ENCODE data around the gene EHBP1.

The EHBP1 gene

GRCh38 chr2:62717503-62718081, 12.1 kb downstream of the EHBP1 start:
- ChIA-PET POLR2A (no interaction called here), CTCF (interaction anchor here (0.7 kb wide), 1 partner anchor 261 kb away, joined by 3 read pairs; no protein-coding TSS in a partner anchor)
- no peak for DNase-seq (ENCODE audit: low read depth, low spot score)
- TF ChIP-seq CTCF (IDR thresholded peaks at IDR 0.05; ENCODE audit: insufficient read depth, low read length, missing control alignments) = no peak
- H3K4me3 ChIP-seq (ENCODE audit: low read depth, low read length) = no peak overlapping the region

GRCh38 chr2:62718225-62718822, 12.8 kb downstream of the EHBP1 start:
- CTCF ChIA-PET = no interaction called here
- TF ChIP-seq CTCF (IDR thresholded peaks at IDR 0.05; ENCODE audit: insufficient read depth, low read length, missing control alignments) = no peak
- DNase-seq (ENCODE audit: low read depth, low spot score) = no peak
- POLR2A ChIA-PET = no interaction called here
- H3K4me3 ChIP-seq (ENCODE audit: low read depth, low read length) = no peak overlapping the region

- DNase-seq (ENCODE audit: low read depth, low spot score) = no peak
- no peak overlapping the region for H3K4me3 ChIP-seq (ENCODE audit: low read depth, low read length)
- POLR2A ChIA-PET = no interaction called here
- no peak for TF ChIP-seq CTCF (IDR thresholded peaks at IDR 0.05; ENCODE audit: insufficient read depth, low read length, missing control alignments)
- CTCF ChIA-PET = no interaction called here
These were observed 14.2 kb downstream of the EHBP1 start for GRCh38 chr2:62719757-62720156.

GRCh38 chr2:62722679-62723078, 17.2 kb downstream of the EHBP1 start:
- DNase-seq (ENCODE audit: low read depth, low spot score) = no peak
- POLR2A ChIA-PET = interaction anchor here (1.2 kb wide), 1 partner anchor 16 kb away, joined by 3 read pairs; no protein-coding TSS in a partner anchor
- no peak overlapping the region for H3K4me3 ChIP-seq (ENCODE audit: low read depth, low read length)
- CTCF ChIA-PET = no interaction called here
- TF ChIP-seq CTCF (IDR thresholded peaks at IDR 0.05; ENCODE audit: insufficient read depth, low read length, missing control alignments) = no peak

- DNase-seq (ENCODE audit: low read depth, low spot score) = no peak
- TF ChIP-seq CTCF (IDR thresholded peaks at IDR 0.05; ENCODE audit: insufficient read depth, low read length, missing control alignments) = no peak
- H3K4me3 ChIP-seq (ENCODE audit: low read depth, low read length) = no peak overlapping the region
- ChIA-PET CTCF (interaction anchor here (1.0 to 1.2 kb wide), 2 partner anchors 11 to 264 kb away, joined by 3 read pairs; no protein-coding TSS in a partner anchor), POLR2A (interaction anchor here (0.6 to 1.2 kb wide), 2 partner anchors 16 to 424 kb away, joined by 3 to 5 read pairs; no protein-coding TSS in a partner anchor)
These were observed 17.7 kb downstream of the EHBP1 start for GRCh38 chr2:62723253-62723652.

GRCh38 chr2:62724106-62724505, 18.6 kb downstream of the EHBP1 start:
- no peak for TF ChIP-seq CTCF (IDR thresholded peaks at IDR 0.05; ENCODE audit: insufficient read depth, low read length, missing control alignments)
- peak; percentile 10 for DNase-seq (ENCODE audit: low read depth, low spot score)
- ChIA-PET POLR2A (interaction anchor here (0.6 to 1.2 kb wide), 2 partner anchors 17 to 423 kb away, joined by 3 to 5 read pairs; no protein-coding TSS in a partner anchor), CTCF (interaction anchor here (1.0 to 1.5 kb wide), 3 partner anchors 11 to 265 kb away, joined by 3 to 4 read pairs (median 3); no protein-coding TSS in a partner anchor)
- H3K4me3 ChIP-seq (ENCODE audit: low read depth, low read length) = no peak overlapping the region

Measured in AG04449 (cell line).